ENCODE data around the gene PRKCE. TPM values are rescaled to one million over a fixed set of nuclear protein-coding genes. Genes with fewer than 3 reads are reported as not detected.

PRKCE gene
- total RNA-seq, 5 donors from 2014 or later (not counting 1 experiment from before 2014, with no cell fraction given): 16.5 to 29.8 (median 23.4) TPM

GRCh38 chr2:45746888-45747287 lies 95.4 kb downstream of the PRKCE start:
- no peaks in the 10 kb centered on the region for H3K36me3 ChIP-seq (ENCODE audit: control insufficient read depth in 2 of 2, extremely low read depth in 1 of 2, insufficient read depth in 1 of 2, low read length in 1 of 2)
- ATAC-seq (replicated peaks in 1 of 4) (no peak), DNase-seq (no peak)
- no peak overlapping the region for H3K27ac ChIP-seq (ENCODE audit: low read length)
- H3K9me3 ChIP-seq: no peaks in the 10 kb centered on the region
- no peaks in the 10 kb centered on the region for H3K27me3 ChIP-seq (replicated peaks in 1 of 2; ENCODE audit: control insufficient read depth in 2 of 2, extremely low read depth in 1 of 2, insufficient read depth in 2 of 2, low read length in 1 of 2)
- Mint-ChIP-seq H3K27ac (no peak overlapping the region), H3K4me1 (peaks cover 8 to 17% (median 13%) of the 10 kb centered on the region in 3 donors), H3K4me3 (no peak overlapping the region), H3K36me3 (peaks cover 16% of the 10 kb centered on the region), H3K9me3 (peaks cover 10 to 16% (median 11%) of the 10 kb centered on the region in 3 donors), H3K27me3 (no peaks in the 10 kb centered on the region)
- ChIA-PET POLR2A (no interaction called here), CTCF (no interaction called here)
- 100% methylated on average over 2 of the region's 4 CpGs for WGBS (ENCODE audit: insufficient coverage)
- H3K4me1 ChIP-seq (ENCODE audit: control insufficient read depth in 1 of 2, extremely low read depth in 1 of 2, insufficient read depth in 2 of 2, low read length in 2 of 2): no peaks in the 10 kb centered on the region
- H3K4me3 ChIP-seq (ENCODE audit: control insufficient read depth in 1 of 2, extremely low read depth in 1 of 2, low read length in 1 of 2): no peak overlapping the region

GRCh38 chr2:45747363-45747762 lies 95.9 kb downstream of the PRKCE start:
- H3K4me3 ChIP-seq (ENCODE audit: control insufficient read depth in 1 of 2, extremely low read depth in 1 of 2, low read length in 1 of 2): no peak overlapping the region
- no peak overlapping the region for H3K27ac ChIP-seq (ENCODE audit: low read length)
- no peaks in the 10 kb centered on the region for H3K36me3 ChIP-seq (ENCODE audit: control insufficient read depth in 2 of 2, extremely low read depth in 1 of 2, insufficient read depth in 1 of 2, low read length in 1 of 2)
- Mint-ChIP-seq H3K36me3 (peaks cover 13% of the 10 kb centered on the region), H3K27me3 (no peaks in the 10 kb centered on the region), H3K27ac (no peak overlapping the region), H3K9me3 (peaks cover 10 to 16% (median 11%) of the 10 kb centered on the region in 3 donors), H3K4me1 (peaks cover 8 to 16% (median 13%) of the 10 kb centered on the region in 3 donors), H3K4me3 (no peak overlapping the region)
- no peaks in the 10 kb centered on the region for H3K4me1 ChIP-seq (ENCODE audit: control insufficient read depth in 1 of 2, extremely low read depth in 1 of 2, insufficient read depth in 2 of 2, low read length in 2 of 2)
- CTCF ChIA-PET: no interaction called here
- no peak for ATAC-seq (replicated peaks in 1 of 4)
- DNase-seq: no peak
- no peaks in the 10 kb centered on the region for H3K27me3 ChIP-seq (replicated peaks in 1 of 2; ENCODE audit: control insufficient read depth in 2 of 2, extremely low read depth in 1 of 2, insufficient read depth in 2 of 2, low read length in 1 of 2)
- no peaks in the 10 kb centered on the region for H3K9me3 ChIP-seq
- POLR2A ChIA-PET: no interaction called here

GRCh38 chr2:45748239-45748638 lies 96.8 kb downstream of the PRKCE start:
- CTCF ChIA-PET: no interaction called here
- H3K27ac Mint-ChIP-seq: no peak overlapping the region
- no peaks in the 10 kb centered on the region for H3K27me3 Mint-ChIP-seq
- Histone ChIP-seq H3K27ac (ENCODE audit: low read length) (no peak overlapping the region), H3K4me1 (ENCODE audit: control insufficient read depth in 1 of 2, extremely low read depth in 1 of 2, insufficient read depth in 2 of 2, low read length in 2 of 2) (no peaks in the 10 kb centered on the region), H3K9me3 (no peaks in the 10 kb centered on the region), H3K4me3 (ENCODE audit: control insufficient read depth in 1 of 2, extremely low read depth in 1 of 2, low read length in 1 of 2) (no peak overlapping the region), H3K27me3 (replicated peaks in 1 of 2; ENCODE audit: control insufficient read depth in 2 of 2, extremely low read depth in 1 of 2, insufficient read depth in 2 of 2, low read length in 1 of 2) (no peaks in the 10 kb centered on the region), H3K36me3 (ENCODE audit: control insufficient read depth in 2 of 2, extremely low read depth in 1 of 2, insufficient read depth in 1 of 2, low read length in 1 of 2) (no peaks in the 10 kb centered on the region)
- POLR2A ChIA-PET: no interaction called here
- WGBS (ENCODE audit: insufficient coverage): 76% methylated on average over 6 of the region's 8 CpGs
- DNase-seq: no peak
- no peak for ATAC-seq (replicated peaks in 1 of 4)
- peaks cover 13% of the 10 kb centered on the region for H3K36me3 Mint-ChIP-seq
- peaks cover 10 to 16% (median 11%) of the 10 kb centered on the region in 3 donors for H3K9me3 Mint-ChIP-seq
- peaks cover 8 to 16% (median 13%) of the 10 kb centered on the region in 3 donors for H3K4me1 Mint-ChIP-seq
- no peak overlapping the region for H3K4me3 Mint-ChIP-seq

- no peaks in the 10 kb centered on the region for H3K36me3 ChIP-seq (ENCODE audit: control insufficient read depth in 2 of 2, extremely low read depth in 1 of 2, insufficient read depth in 1 of 2, low read length in 1 of 2)
- peaks cover 15 to 21% (median 18%) of the 10 kb centered on the region in 3 donors for H3K4me1 Mint-ChIP-seq
- ATAC-seq (replicated peaks in 1 of 4): no peak
Observed at GRCh38 chr2:45750001-45750400, 98.5 kb downstream of the PRKCE start.

GRCh38 chr2:45750484-45750883 lies 99.0 kb downstream of the PRKCE start:
- ChIA-PET CTCF (no interaction called here), POLR2A (no interaction called here)
- 60% methylated on average over 1 of the region's 1 CpG for WGBS (ENCODE audit: insufficient coverage)
- peaks cover 17% of the 10 kb centered on the region for H3K36me3 Mint-ChIP-seq
- no peak overlapping the region for H3K27ac Mint-ChIP-seq
- no peak overlapping the region for H3K27ac ChIP-seq (ENCODE audit: low read length)
- DNase-seq (no peak), ATAC-seq (replicated peaks in 1 of 4) (no peak)
- no peaks in the 10 kb centered on the region for H3K27me3 Mint-ChIP-seq
- no peaks in the 10 kb centered on the region for H3K36me3 ChIP-seq (ENCODE audit: control insufficient read depth in 2 of 2, extremely low read depth in 1 of 2, insufficient read depth in 1 of 2, low read length in 1 of 2)
- no peaks in the 10 kb centered on the region for H3K4me1 ChIP-seq (ENCODE audit: control insufficient read depth in 1 of 2, extremely low read depth in 1 of 2, insufficient read depth in 2 of 2, low read length in 2 of 2)
- no peak overlapping the region for H3K4me3 ChIP-seq (ENCODE audit: control insufficient read depth in 1 of 2, extremely low read depth in 1 of 2, low read length in 1 of 2)
- H3K9me3 Mint-ChIP-seq: peaks cover 10 to 16% (median 11%) of the 10 kb centered on the region in 3 donors
- no peaks in the 10 kb centered on the region for H3K27me3 ChIP-seq (replicated peaks in 1 of 2; ENCODE audit: control insufficient read depth in 2 of 2, extremely low read depth in 1 of 2, insufficient read depth in 2 of 2, low read length in 1 of 2)
- H3K9me3 ChIP-seq: no peaks in the 10 kb centered on the region
- H3K4me3 Mint-ChIP-seq: no peak overlapping the region
- H3K4me1 Mint-ChIP-seq: peaks cover 15 to 21% (median 18%) of the 10 kb centered on the region in 3 donors

More at GRCh38 chr2:45750001-45750400, 98.5 kb downstream of the PRKCE start:
- no peaks in the 10 kb centered on the region for H3K27me3 ChIP-seq (replicated peaks in 1 of 2; ENCODE audit: control insufficient read depth in 2 of 2, extremely low read depth in 1 of 2, insufficient read depth in 2 of 2, low read length in 1 of 2)
- ChIA-PET POLR2A (no interaction called here), CTCF (no interaction called here)
- no peak overlapping the region for H3K4me3 Mint-ChIP-seq
- H3K27ac ChIP-seq (ENCODE audit: low read length): no peak overlapping the region
- H3K4me1 ChIP-seq (ENCODE audit: control insufficient read depth in 1 of 2, extremely low read depth in 1 of 2, insufficient read depth in 2 of 2, low read length in 2 of 2): no peaks in the 10 kb centered on the region
- H3K4me3 ChIP-seq (ENCODE audit: control insufficient read depth in 1 of 2, extremely low read depth in 1 of 2, low read length in 1 of 2): no peak overlapping the region
- peaks cover 17% of the 10 kb centered on the region for H3K36me3 Mint-ChIP-seq
- DNase-seq: no peak
- H3K27ac Mint-ChIP-seq: no peak overlapping the region
- 100% methylated on average over 1 of the region's 2 CpGs for WGBS (ENCODE audit: insufficient coverage)
- no peaks in the 10 kb centered on the region for H3K9me3 ChIP-seq
- H3K9me3 Mint-ChIP-seq: peaks cover 10 to 16% (median 11%) of the 10 kb centered on the region in 3 donors
- no peaks in the 10 kb centered on the region for H3K27me3 Mint-ChIP-seq

- ATAC-seq (replicated peaks in 1 of 4) (no peak), DNase-seq (no peak)
- H3K4me1 ChIP-seq (ENCODE audit: control insufficient read depth in 1 of 2, extremely low read depth in 1 of 2, insufficient read depth in 2 of 2, low read length in 2 of 2): no peaks in the 10 kb centered on the region
- WGBS (ENCODE audit: insufficient coverage): 100% methylated on average over 1 of the region's 4 CpGs
- no peaks in the 10 kb centered on the region for H3K36me3 ChIP-seq (ENCODE audit: control insufficient read depth in 2 of 2, extremely low read depth in 1 of 2, insufficient read depth in 1 of 2, low read length in 1 of 2)
- no peak overlapping the region for H3K4me3 ChIP-seq (ENCODE audit: control insufficient read depth in 1 of 2, extremely low read depth in 1 of 2, low read length in 1 of 2)
- H3K27ac Mint-ChIP-seq: no peak overlapping the region
- H3K27me3 Mint-ChIP-seq: no peaks in the 10 kb centered on the region
- CTCF ChIA-PET: interaction anchor here in 1 of 2 donors (0.6 kb wide), 1 partner anchor 1277 kb away, joined by 3 read pairs; no protein-coding TSS in a partner anchor
- H3K9me3 ChIP-seq: no peaks in the 10 kb centered on the region
- peaks cover 16 to 26% (median 18%) of the 10 kb centered on the region in 3 donors for H3K4me1 Mint-ChIP-seq
- POLR2A ChIA-PET: no interaction called here
- no peak overlapping the region for H3K27ac ChIP-seq (ENCODE audit: low read length)
- H3K27me3 ChIP-seq (replicated peaks in 1 of 2; ENCODE audit: control insufficient read depth in 2 of 2, extremely low read depth in 1 of 2, insufficient read depth in 2 of 2, low read length in 1 of 2): no peaks in the 10 kb centered on the region
- H3K36me3 Mint-ChIP-seq: peaks cover 4% of the 10 kb centered on the region
- no peak overlapping the region for H3K4me3 Mint-ChIP-seq
- H3K9me3 Mint-ChIP-seq: no peaks in the 10 kb centered on the region
Observed at GRCh38 chr2:45753381-45753780, 101.9 kb downstream of the PRKCE start.
